GM19035 (cell line): ENCODE results near the gene SH2D6.
"Not testable (repeated sequence)": the region's sequence is repeated elsewhere in the genome, so short reads cannot be mapped to it uniquely, and the experiment has no call there.

Source experiments
- ATAC-seq: cut with Tn5 transposase; IDR thresholded peaks from one replicate; pipeline ENCODE4 v1.9.1; 2021; ENCODE audit not compliant: unreplicated experiment

SH2D6 gene

DNA sequence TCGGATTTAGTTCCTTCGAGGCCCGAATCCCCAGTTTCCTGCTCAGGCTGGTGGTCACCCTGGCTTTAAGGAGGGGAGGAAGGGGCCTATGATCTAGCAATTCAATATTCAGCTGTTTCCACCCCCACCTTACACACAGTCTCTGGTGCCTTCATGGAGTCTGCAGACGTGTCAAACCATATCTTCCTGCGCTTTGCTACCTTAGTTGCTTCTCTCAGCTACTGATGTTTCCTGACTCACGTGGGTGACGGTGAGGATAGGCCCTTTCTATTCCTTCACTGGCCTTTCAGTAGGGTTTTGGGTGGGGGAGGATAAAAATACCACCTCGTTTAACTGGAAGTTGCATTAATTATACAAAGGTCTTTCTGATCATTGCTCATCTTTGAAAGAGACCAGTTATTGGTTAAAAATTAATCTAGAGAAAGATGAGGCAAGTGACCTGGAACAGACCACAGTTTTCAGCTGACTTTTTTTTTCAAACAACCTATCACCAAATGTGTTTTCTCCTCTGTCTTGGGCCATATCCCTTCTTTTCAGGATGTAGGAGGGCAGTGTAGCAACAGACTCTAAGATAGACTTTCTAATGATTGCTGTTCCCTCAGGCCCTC is 49.7 kb downstream of the SH2D6 start:
- no peak for ATAC-seq

- ATAC-seq = no peak
These were observed 50.3 kb downstream of the SH2D6 start for GRCh38 chr2:85468704-85469349.

DNA sequence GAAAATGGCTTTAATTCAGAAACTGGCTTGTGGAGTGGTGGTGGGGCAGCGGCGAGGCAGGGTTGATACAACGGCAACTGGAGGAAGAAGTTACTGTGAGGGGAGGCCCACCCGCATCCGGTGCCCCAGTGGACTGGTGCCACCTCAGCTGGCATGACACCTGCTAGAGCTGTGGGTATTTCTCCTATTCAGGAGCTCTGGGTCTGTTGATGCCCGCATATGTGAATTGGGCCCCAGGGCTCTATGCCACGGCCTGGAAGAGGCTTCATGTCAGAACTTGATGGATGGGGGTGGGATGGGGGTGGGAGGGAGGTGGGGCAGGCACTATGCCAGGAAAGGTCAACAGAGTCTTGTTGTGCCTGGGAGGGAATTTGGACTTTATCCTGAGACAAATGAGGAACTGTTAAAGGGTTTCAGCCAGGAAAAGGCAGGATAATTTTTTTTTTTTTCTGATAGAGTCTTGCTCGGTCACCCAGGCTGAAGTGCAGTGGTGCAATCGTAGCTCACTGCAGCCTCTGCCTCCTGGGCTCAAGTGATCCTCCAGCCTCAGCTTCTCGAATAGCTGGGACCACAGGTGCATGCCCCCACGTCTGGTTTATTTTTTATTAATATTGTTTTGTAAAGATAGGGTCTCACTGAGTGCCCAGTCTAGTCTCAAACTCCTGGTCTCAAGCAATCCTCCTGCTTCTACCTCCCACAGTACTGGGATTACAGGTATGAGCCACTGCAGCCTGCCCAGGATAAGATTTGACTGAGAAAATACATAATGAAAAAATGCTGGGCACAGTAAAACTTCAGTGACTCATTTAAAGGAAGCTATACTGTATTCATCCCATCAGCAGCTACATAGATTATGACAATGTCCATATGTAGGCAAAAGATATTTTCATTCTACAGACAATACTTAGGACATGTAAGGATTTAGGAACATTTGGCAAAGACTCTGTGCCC is 52.6 kb downstream of the SH2D6 start:
- no peak for ATAC-seq

GRCh38 chr2:85472261-85472660 is 53.7 kb downstream of the SH2D6 start:
- no peak for ATAC-seq

- no peak for ATAC-seq
These were observed 57.4 kb downstream of the SH2D6 start for GRCh38 chr2:85475799-85476490.

- no peak for ATAC-seq
These were observed 58.1 kb downstream of the SH2D6 start for GRCh38 chr2:85476624-85477023.

DNA sequence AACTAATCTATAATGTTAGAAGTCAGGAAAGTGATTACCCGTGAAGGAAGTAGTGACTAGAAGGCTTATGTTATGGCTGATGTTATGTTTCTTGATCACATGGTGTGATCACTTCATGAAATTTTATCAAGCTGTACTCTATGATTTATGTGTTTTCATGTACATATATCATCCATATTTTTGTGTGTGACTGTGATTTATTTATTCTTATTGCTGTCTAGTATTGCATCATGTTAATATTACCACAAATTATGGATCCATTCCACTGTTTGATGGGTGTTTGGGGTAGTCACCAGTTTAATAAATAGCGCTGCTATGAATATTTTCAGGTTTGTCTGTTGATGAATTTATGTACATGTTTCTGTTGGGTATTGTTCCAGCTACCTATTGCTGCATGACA is 59.4 kb downstream of the SH2D6 start:
- no peak for ATAC-seq

DNA sequence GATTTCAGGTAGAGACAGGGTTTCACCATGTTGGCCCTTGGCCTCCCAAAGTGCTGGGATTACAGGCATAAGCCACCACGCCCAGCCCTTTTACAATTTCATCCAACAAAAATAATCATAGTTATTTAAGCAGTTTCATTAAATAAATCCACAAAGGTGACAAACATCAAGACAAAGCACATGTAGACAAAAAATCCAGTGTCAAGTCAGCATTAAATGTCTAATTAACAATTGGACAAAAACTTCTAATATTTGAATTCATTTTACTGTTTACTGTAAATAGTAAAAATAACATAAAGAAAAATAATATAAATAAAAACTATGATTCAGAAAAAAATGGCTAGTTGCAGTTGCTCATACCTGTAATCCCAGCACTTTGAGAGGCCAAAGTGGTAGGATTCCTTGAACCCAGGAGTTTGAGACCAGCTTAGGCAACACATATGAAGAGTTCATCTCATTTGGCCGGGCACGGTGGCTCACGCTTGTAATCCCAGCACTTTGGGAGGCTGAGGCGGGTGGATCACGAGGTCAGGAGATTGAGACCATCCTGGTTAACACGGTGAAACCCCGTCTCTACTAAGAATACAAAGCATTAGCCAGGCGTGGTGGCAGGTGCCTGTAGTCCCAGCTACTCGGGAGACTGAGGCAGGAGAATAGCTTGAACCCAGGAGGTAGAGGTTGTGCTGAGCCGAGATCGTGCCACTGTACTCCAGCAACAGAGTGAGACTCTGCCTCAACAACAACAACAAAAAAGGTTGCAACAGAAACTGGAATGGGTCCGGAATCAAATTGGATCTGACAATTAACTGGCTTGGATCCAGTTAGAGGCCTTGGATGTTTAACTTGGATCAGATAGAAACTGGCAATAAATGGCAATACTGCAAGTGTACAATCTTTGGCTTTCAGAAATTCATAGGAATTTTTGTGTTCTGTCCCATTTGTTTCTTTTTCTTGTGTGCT is 63.6 kb downstream of the SH2D6 start:
- no peak for ATAC-seq

GRCh38 chr2:85484615-85485014 is 66.1 kb downstream of the SH2D6 start:
- ATAC-seq = not testable (repeated sequence)

- ATAC-seq = no peak
These were observed 67.3 kb downstream of the SH2D6 start for GRCh38 chr2:85485815-85486214.
